Gastroesophageal sphincter (tissue), 4 donors: ENCODE data around the gene ALDOB. TPM values are rescaled to one million over a fixed set of nuclear protein-coding genes. Genes with fewer than 3 reads are reported as not detected.

Experiments used
- ATAC-seq: fragments of 150-250 bp; one replicate; pipeline ENCODE4 v1.9.1; 2016; ENCODE audit warnings: mild to moderate bottlenecking, moderate library complexity
- H3K27ac ChIP-seq, 4 donors: fragments of 200-600 bp; sonication (generic) in 3 of 4; 1 replicate in 3 of 4; 2 replicates in 1 of 4; pipeline ENCODE4 v1.5.1; 2016 to 2019
- H3K27me3 ChIP-seq: fragments of 200-600 bp; sonication (generic); one replicate; pipeline ENCODE4 v1.5.1; 2019
- H3K36me3 ChIP-seq, 2 donors: fragments of 200-600 bp; sonication (generic); one replicate each; pipeline ENCODE4 v1.5.1; 2019; ENCODE audit warnings: control low read depth in 1 of 2
- H3K4me1 ChIP-seq, 3 donors: fragments of 200-600 bp; sonication (generic); 1 replicate in 2 of 3; 2 replicates in 1 of 3; pipeline ENCODE4 v1.5.1; 2016 to 2019; ENCODE audit warnings: control low read depth in 2 of 3
- H3K4me3 ChIP-seq, 2 donors: fragments of 200-600 bp; sonication (generic); one replicate each; pipeline ENCODE4 v1.5.1; 2019; ENCODE audit warnings: mild to moderate bottlenecking in 1 of 2, moderate library complexity in 1 of 2
- H3K9me3 ChIP-seq, 3 donors: fragments of 200-600 bp; sonication (generic); one replicate each; pipeline ENCODE4 v1.5.1; 2017 to 2019; ENCODE audit warnings: control low read depth in 2 of 3
- EP300 ChIP-seq: sonication (generic); formaldehyde crosslinking; IDR thresholded peaks from one replicate; pipeline ENCODE4 v1.6.1; 2017; ENCODE audit warnings: antibody characterized with exemption, mild to moderate bottlenecking
- POLR2A ChIP-seq, 2 donors: fragments of 450-650 bp; IDR thresholded peaks; one replicate each; pipeline ENCODE4 v1.6.1; 2017; ENCODE audit warnings: antibody characterized with exemption in 2 of 2, mild to moderate bottlenecking in 2 of 2, moderate library complexity in 1 of 2
- POLR2AphosphoS5 ChIP-seq: sonication (generic); formaldehyde crosslinking; IDR thresholded peaks from one replicate; pipeline ENCODE4 v1.6.1; 2017; ENCODE audit warnings: antibody characterized with exemption
- WGBS, 2 donors: methylation state at CpG; one replicate each; pipeline ENCODE4 v1.1.5; 2018; ENCODE audit warnings: low coverage in 1 of 2; 5-methylcytosine and 5-hydroxymethylcytosine counted together
- total RNA-seq, 4 donors: library from RNA; depleted of rRNA; stranded (reverse); fragments of >200 nt; gene quantifications; one replicate each; pipeline ENCODE4 v1.1.0, GENCODE V29; 2016
- TF ChIP-seq, protein P1 (sequence below), 4 experiments: fragments of 200-600 bp in 2 of 4; fragments of 450-650 bp in 2 of 4; sonication (generic) in 1 of 4; IDR thresholded peaks; one replicate each; pipeline ENCODE4 v1.5.1; 2017 to 2019; ENCODE audit warnings: antibody characterized with exemption in 4 of 4, mild to moderate bottlenecking in 2 of 4, moderate library complexity in 2 of 4

ALDOB gene
- total RNA-seq, result not detected

- Histone ChIP-seq H3K9me3 (no peaks in the 10 kb centered on the region), H3K4me3 (no peak within 1 kb of the TSS), H3K36me3 (no peaks in the 10 kb centered on the region), H3K27ac (no peak within 1 kb of the TSS), H3K27me3 (no peaks in the 10 kb centered on the region), H3K4me1 (peaks cover 0 to 6% (median 0%) of the 10 kb centered on the region in 3 donors)
- WGBS, 2 donors, result 54 to 63% methylated on average over 1 to 2 of the region's 2 CpGs
- no peak for TF ChIP-seq POLR2A (IDR thresholded peaks at IDR 0.05)
- TF ChIP-seq, protein P1, sequence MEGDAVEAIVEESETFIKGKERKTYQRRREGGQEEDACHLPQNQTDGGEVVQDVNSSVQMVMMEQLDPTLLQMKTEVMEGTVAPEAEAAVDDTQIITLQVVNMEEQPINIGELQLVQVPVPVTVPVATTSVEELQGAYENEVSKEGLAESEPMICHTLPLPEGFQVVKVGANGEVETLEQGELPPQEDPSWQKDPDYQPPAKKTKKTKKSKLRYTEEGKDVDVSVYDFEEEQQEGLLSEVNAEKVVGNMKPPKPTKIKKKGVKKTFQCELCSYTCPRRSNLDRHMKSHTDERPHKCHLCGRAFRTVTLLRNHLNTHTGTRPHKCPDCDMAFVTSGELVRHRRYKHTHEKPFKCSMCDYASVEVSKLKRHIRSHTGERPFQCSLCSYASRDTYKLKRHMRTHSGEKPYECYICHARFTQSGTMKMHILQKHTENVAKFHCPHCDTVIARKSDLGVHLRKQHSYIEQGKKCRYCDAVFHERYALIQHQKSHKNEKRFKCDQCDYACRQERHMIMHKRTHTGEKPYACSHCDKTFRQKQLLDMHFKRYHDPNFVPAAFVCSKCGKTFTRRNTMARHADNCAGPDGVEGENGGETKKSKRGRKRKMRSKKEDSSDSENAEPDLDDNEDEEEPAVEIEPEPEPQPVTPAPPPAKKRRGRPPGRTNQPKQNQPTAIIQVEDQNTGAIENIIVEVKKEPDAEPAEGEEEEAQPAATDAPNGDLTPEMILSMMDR (IDR thresholded peaks at IDR 0.05), result no peak
- no peak for TF ChIP-seq EP300
- TF ChIP-seq POLR2AphosphoS5, result no peak
- no peak for ATAC-seq
These were observed at the start of gene ALDOB for GRCh38 chr9:101435601-101436079. TSS of gene ALDOB (minus strand) at chr9:101435774. CDS start at chr9:101430887, 4,887 bp downstream.

DNA sequence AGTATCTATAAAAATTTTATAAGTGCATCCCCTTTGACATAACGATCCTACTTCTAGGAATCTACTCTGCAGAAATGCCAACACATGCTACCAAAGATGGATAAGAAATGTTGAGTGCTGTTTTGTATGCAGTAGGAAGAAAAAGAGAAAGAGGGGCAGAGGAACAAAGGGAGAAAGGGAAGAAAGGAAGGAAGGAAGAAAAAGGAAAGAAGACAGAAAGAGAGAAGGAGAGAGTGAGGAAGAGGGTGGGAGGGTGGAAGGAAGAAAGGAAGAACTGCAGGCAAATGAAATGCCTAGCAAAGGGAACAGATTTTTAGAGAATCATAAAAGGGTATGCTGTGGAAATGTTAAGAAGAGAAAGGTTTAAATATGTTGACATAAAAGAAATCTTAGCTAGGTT is 48.5 kb upstream of the ALDOB start:
- ATAC-seq, result no peak
- H3K27ac ChIP-seq, result no peak overlapping the region
- TF ChIP-seq, protein P1 (IDR thresholded peaks at IDR 0.05), result no peak
- TF ChIP-seq EP300 (no peak), POLR2A (IDR thresholded peaks at IDR 0.05) (no peak), POLR2AphosphoS5 (no peak)
- no peaks in the 10 kb centered on the region for H3K36me3 ChIP-seq
- H3K9me3 ChIP-seq, result no peaks in the 10 kb centered on the region
- WGBS, 2 donors, result 54 to 90% methylated on average over 1 of the region's 1 CpG
- no peak overlapping the region for H3K4me3 ChIP-seq
- H3K4me1 ChIP-seq, result peaks cover 3 to 46% (median 3%) of the 10 kb centered on the region in 3 donors
- peaks cover 9% of the 10 kb centered on the region for H3K27me3 ChIP-seq

DNA sequence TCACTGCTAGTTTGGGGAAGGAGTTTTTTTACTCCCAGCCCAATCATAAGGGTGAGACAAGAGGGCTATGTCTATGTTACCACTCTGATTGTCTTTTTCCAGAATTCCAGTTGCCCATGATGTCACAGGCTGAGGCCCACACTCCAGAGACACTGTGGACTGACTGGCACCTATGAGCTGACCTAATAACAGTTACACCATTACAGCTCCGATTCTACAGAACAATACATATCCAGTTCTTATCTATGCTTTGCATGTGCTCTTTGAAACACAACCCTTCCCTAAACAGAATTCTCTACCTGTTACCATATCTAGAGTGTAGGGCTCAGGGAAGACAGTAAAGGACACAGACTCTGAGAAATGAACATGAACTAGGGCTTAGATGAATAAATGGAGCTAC is 45.7 kb upstream of the ALDOB start:
- H3K27ac ChIP-seq, result no peak overlapping the region
- H3K4me3 ChIP-seq, result no peak overlapping the region
- peaks cover 1% of the 10 kb centered on the region for H3K27me3 ChIP-seq
- H3K9me3 ChIP-seq, result no peaks in the 10 kb centered on the region
- TF ChIP-seq, protein P1 (IDR thresholded peaks at IDR 0.05), result no peak
- TF ChIP-seq POLR2AphosphoS5 (no peak), POLR2A (IDR thresholded peaks at IDR 0.05) (no peak), EP300 (no peak)
- no peak for ATAC-seq
- 67% methylated on average over 1 of the region's 1 CpG; no CpG with 5 or more reads in 1 of the 2 donors for WGBS, 2 donors
- H3K4me1 ChIP-seq, result peaks cover 0 to 39% (median 3%) of the 10 kb centered on the region in 3 donors
- peaks cover 0 to 6% of the 10 kb centered on the region in 2 donors for H3K36me3 ChIP-seq

DNA sequence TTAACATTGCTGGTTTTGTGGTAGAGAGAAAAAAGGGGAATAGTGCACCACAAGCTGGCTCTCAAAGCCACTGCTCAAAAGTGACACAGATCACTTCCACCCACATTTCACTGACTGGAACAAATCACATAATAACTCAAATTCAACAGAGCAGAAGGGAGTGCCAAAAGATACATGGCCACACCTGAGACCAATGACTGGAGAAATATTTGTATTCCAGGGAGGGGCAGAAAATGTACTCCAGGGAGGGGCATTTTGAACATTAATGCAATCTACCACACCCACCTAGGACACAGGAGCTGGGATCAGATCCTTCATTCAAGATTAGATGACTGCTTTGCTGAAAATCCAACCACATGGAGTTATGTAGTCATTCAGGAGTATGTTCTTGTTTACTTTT is 44.8 kb upstream of the ALDOB start:
- H3K27ac ChIP-seq, result no peak overlapping the region
- peaks cover 0 to 31% (median 3%) of the 10 kb centered on the region in 3 donors for H3K4me1 ChIP-seq
- H3K27me3 ChIP-seq, result no peaks in the 10 kb centered on the region
- no peak for ATAC-seq
- no peak overlapping the region for H3K4me3 ChIP-seq
- H3K36me3 ChIP-seq, result peaks cover 0 to 15% of the 10 kb centered on the region in 2 donors
- H3K9me3 ChIP-seq, result no peaks in the 10 kb centered on the region
- TF ChIP-seq, protein P1 (IDR thresholded peaks at IDR 0.05), result no peak
- TF ChIP-seq POLR2A (IDR thresholded peaks at IDR 0.05) (no peak), EP300 (no peak), POLR2AphosphoS5 (no peak)

DNA sequence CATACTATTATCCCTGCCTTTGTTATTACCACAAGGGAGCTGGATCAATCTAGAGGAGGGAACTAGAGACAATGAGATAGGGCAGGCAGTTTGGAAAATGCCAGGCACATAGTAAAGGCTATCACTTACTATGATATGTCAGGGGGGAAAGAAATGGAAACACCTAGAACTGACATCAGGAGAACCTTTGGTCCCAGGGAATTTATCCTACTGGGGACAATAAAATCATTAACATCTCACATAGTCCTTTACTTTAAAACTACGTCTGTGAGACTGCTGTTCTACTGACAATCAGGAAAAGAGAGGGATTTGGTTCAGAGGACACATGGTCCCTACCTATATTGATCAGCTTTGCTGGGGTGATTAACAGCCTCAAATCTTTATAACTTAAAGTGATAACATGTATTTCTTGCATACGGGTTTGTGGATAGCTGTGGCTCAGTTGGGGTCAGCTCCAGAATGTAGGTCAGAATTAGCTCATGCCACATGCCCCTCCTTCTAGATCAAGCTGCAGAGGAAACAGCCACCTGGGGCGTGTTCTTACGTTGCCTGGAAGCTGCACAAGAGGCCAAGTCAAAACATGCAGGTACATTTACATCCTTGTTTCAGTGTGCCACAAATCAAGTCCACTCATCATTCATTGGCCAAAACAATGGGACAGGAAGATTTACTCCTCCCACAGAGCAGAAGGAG is 43.9 kb upstream of the ALDOB start:
- no peak overlapping the region for H3K4me3 ChIP-seq
- ATAC-seq, result no peak
- H3K27ac ChIP-seq, result no peak overlapping the region
- WGBS, 2 donors, result 36 to 75% methylated on average over 2 to 4 of the region's 4 CpGs
- no peaks in the 10 kb centered on the region for H3K9me3 ChIP-seq
- H3K27me3 ChIP-seq, result no peaks in the 10 kb centered on the region
- TF ChIP-seq, protein P1 (IDR thresholded peaks at IDR 0.05), result no peak
- TF ChIP-seq EP300, result no peak
- no peak for TF ChIP-seq POLR2AphosphoS5
- TF ChIP-seq POLR2A (IDR thresholded peaks at IDR 0.05), result no peak
- peaks cover 0 to 24% of the 10 kb centered on the region in 2 donors for H3K36me3 ChIP-seq
- H3K4me1 ChIP-seq, result peaks cover 0 to 25% (median 3%) of the 10 kb centered on the region in 3 donors
